H1 (cell line): ENCODE measurements around the gene KLHDC7B. TPM values are rescaled to one million over a fixed set of nuclear protein-coding genes. Genes with fewer than 3 reads are reported as not detected.

Source experiments
- CTCF ChIA-PET: fragments of 300-600 bp; sonication (Branson Sonifier 250); formaldehyde crosslinking; loops from one replicate; lab custom pipeline; 2021; ENCODE audit not compliant: partially characterized antibody; lab: Charles Lee
- POLR2A ChIA-PET: fragments of 300-600 bp; sonication (Branson Sonifier 250); formaldehyde crosslinking; loops from one replicate; lab custom pipeline; 2021; ENCODE audit warnings: inconsistent platforms; ENCODE audit not compliant: partially characterized antibody; lab: Charles Lee
- DNase-seq, 2 experiments: peaks; one replicate each; pipeline versions ENCODE4 v3.0.0 to v3.0.0-alpha.2; 2010 to 2022; ENCODE audit warnings: low spot score in 2 of 2, low read depth in 1 of 2, mixed read lengths in 1 of 2
- FAIRE-seq: peaks from 2 replicates; lab custom pipeline; 2011; peaks lifted over from hg19 to GRCh38; lab: Jason Lieb, UNC
- H2AFZ ChIP-seq: 2 replicates; pipeline ENCODE4 v1.8.1; 2012; ENCODE audit warnings: low read length, inconsistent platforms
- H2AK5ac ChIP-seq: 2 replicates; pipeline ENCODE4 v1.6.1; 2013; ENCODE audit warnings: low read depth, low read length
- H2BK120ac ChIP-seq: replicated peaks from 2 replicates; pipeline ENCODE3; 2013; ENCODE audit warnings: low read depth, low read length, inconsistent platforms
- H2BK12ac ChIP-seq: 2 replicates; pipeline ENCODE4 v1.6.1; 2013; ENCODE audit warnings: low read depth, low read length
- H2BK15ac ChIP-seq: 2 replicates; pipeline ENCODE4 v1.6.1; 2013; ENCODE audit warnings: low read length
- H2BK20ac ChIP-seq: 2 replicates; pipeline ENCODE4 v1.6.1; 2013; ENCODE audit warnings: low read length
- H2BK5ac ChIP-seq: 2 replicates; pipeline ENCODE4 v1.6.1; 2013; ENCODE audit warnings: low read depth, low read length
- H3K14ac ChIP-seq: 2 replicates; pipeline ENCODE4 v1.6.1; 2013; ENCODE audit warnings: inconsistent platforms; ENCODE audit not compliant: insufficient read length
- H3K18ac ChIP-seq: 2 replicates; pipeline ENCODE4 v1.6.1; 2013; ENCODE audit warnings: low read length; ENCODE audit errors: extremely low read depth
- H3K23ac ChIP-seq: 2 replicates; pipeline ENCODE4 v1.6.1; 2013; ENCODE audit warnings: inconsistent platforms; ENCODE audit not compliant: insufficient read length
- H3K23me2 ChIP-seq: 2 replicates; pipeline ENCODE4 v1.6.1; 2013; ENCODE audit warnings: low read depth, low read length
- H3K27ac ChIP-seq: 2 replicates; pipeline ENCODE4 v1.6.1; 2011; ENCODE audit warnings: low read depth, low read length, inconsistent platforms
- H3K27me3 ChIP-seq, 4 experiments: replicated peaks in 1 of 4; 1 replicate in 1 of 4; 2 replicates in 3 of 4; pipeline versions ENCODE4 v1.6.1 to v1.8.1; 2011 to 2013; ENCODE audit warnings: low read length in 3 of 4, mild to moderate bottlenecking in 3 of 4, inconsistent platforms in 2 of 4, mixed read lengths in 2 of 4, moderate library complexity in 1 of 4; ENCODE audit not compliant: control insufficient read depth in 3 of 4, insufficient read depth in 3 of 4; ENCODE audit errors: extremely low read depth in 1 of 4
- H3K36me3 ChIP-seq, 4 experiments: 2 replicates each; pipeline versions ENCODE4 v1.6.1 to v1.8.1; 2011 to 2013; ENCODE audit warnings: mild to moderate bottlenecking in 4 of 4, low read length in 3 of 4, moderate library complexity in 2 of 4, control low read depth in 1 of 4, inconsistent platforms in 1 of 4; ENCODE audit not compliant: insufficient read depth in 4 of 4, control insufficient read depth in 2 of 4
- H3K4ac ChIP-seq: replicated peaks from 2 replicates; pipeline ENCODE3; 2013; ENCODE audit warnings: low read length, low read depth, mixed read lengths, inconsistent platforms; ENCODE audit not compliant: insufficient read length
- H3K4me1 ChIP-seq, 4 experiments: replicated peaks in 1 of 4; 1 replicate in 1 of 4; 2 replicates in 3 of 4; pipeline versions ENCODE4 v1.6.1 to v1.8.1; 2011 to 2013; ENCODE audit warnings: low read length in 3 of 4, inconsistent platforms in 2 of 4, mixed read lengths in 1 of 4; ENCODE audit not compliant: insufficient read depth in 4 of 4, control insufficient read depth in 3 of 4
- H3K4me2 ChIP-seq, 2 experiments: 2 replicates each; pipeline versions ENCODE4 v1.6.1 to v1.8.1; 2011 to 2013; ENCODE audit warnings: low read depth in 2 of 2, low read length in 2 of 2, control low read depth in 1 of 2, inconsistent platforms in 1 of 2, mild to moderate bottlenecking in 1 of 2; ENCODE audit not compliant: insufficient read depth in 1 of 2
- H3K4me3 ChIP-seq, 4 experiments: fragments of 200-600, 300-600 bp in 1 of 4; sonication (generic), shearing (Covaris generic), sonication (Bioruptor Twin) in 1 of 4; 2 replicates each; pipeline versions ENCODE4 v1.5.1 to v1.8.1; 2011 to 2016; ENCODE audit warnings: low read length in 4 of 4, low read depth in 3 of 4, control low read depth in 2 of 4, inconsistent platforms in 2 of 4, mild to moderate bottlenecking in 2 of 4, mixed read lengths in 1 of 4, moderate library complexity in 1 of 4; ENCODE audit not compliant: insufficient read depth in 2 of 4; ENCODE audit errors: extremely low read depth in 1 of 4
- H3K56ac ChIP-seq: replicated peaks from 2 replicates; pipeline ENCODE3; 2013; ENCODE audit warnings: low read depth, mild to moderate bottlenecking, mixed read lengths, low read length, inconsistent platforms; ENCODE audit not compliant: insufficient read length
- H3K79me1 ChIP-seq: 2 replicates; pipeline ENCODE4 v1.6.1; 2013; ENCODE audit warnings: low read depth, low read length, control low read depth
- H3K79me2 ChIP-seq, 2 experiments: 2 replicates each; pipeline versions ENCODE4 v1.6.1 to v1.8.1; 2012 to 2013; ENCODE audit warnings: low read length in 2 of 2, mild to moderate bottlenecking in 2 of 2, inconsistent platforms in 1 of 2; ENCODE audit not compliant: insufficient read depth in 2 of 2, control insufficient read depth in 1 of 2
- H3K9ac ChIP-seq, 4 experiments: replicated peaks in 1 of 4; 1 replicate in 1 of 4; 2 replicates in 3 of 4; pipeline versions ENCODE4 v1.6.1 to v1.8.1; 2011 to 2013; ENCODE audit warnings: low read depth in 3 of 4, low read length in 3 of 4, control low read depth in 2 of 4, mild to moderate bottlenecking in 2 of 4, moderate library complexity in 2 of 4, inconsistent platforms in 1 of 4; ENCODE audit errors: extremely low read depth in 1 of 4
- H3K9me3 ChIP-seq, 2 experiments: 2 replicates each; pipeline versions ENCODE4 v1.6.1 to v1.8.1; 2012 to 2013; ENCODE audit warnings: mild to moderate bottlenecking in 2 of 2, moderate library complexity in 2 of 2, control low read depth in 1 of 2, inconsistent platforms in 1 of 2, low read depth in 1 of 2, low read length in 1 of 2, mixed read lengths in 1 of 2; ENCODE audit not compliant: insufficient read depth in 2 of 2
- H4K20me1 ChIP-seq, 2 experiments: replicated peaks in 1 of 2; 2 replicates each; pipeline versions ENCODE3 to v1.8.1; 2011 to 2013; ENCODE audit warnings: inconsistent platforms in 2 of 2, low read length in 2 of 2, mild to moderate bottlenecking in 1 of 2; ENCODE audit not compliant: insufficient read depth in 2 of 2, control insufficient read depth in 1 of 2
- H4K5ac ChIP-seq: 2 replicates; pipeline ENCODE4 v1.6.1; 2013; ENCODE audit warnings: low read length, low read depth, mixed read lengths, inconsistent platforms; ENCODE audit not compliant: insufficient read length
- H4K8ac ChIP-seq: 2 replicates; pipeline ENCODE4 v1.8.0; 2013; ENCODE audit warnings: mild to moderate bottlenecking, moderate library complexity, low read length, inconsistent platforms; ENCODE audit not compliant: insufficient read depth; ENCODE audit errors: extremely low read depth
- H4K91ac ChIP-seq: replicated peaks from 2 replicates; pipeline ENCODE3; 2013; ENCODE audit warnings: low read length, mixed read lengths, inconsistent platforms; ENCODE audit not compliant: insufficient read length
- ASH2L ChIP-seq: fragments of 200-600, 300-600 bp; sonication (generic); IDR thresholded peaks from one replicate; pipeline ENCODE4 v1.7.1; 2017; ENCODE audit warnings: low read length
- ATF2 ChIP-seq: IDR thresholded peaks from 2 replicates; pipeline ENCODE4 v1.6.1; 2012; ENCODE audit warnings: low read length, inconsistent platforms
- BCL11A ChIP-seq, 2 experiments: IDR thresholded peaks; one replicate each; pipeline ENCODE4 v1.6.1; 2011; ENCODE audit warnings: low read depth in 2 of 2, low read length in 2 of 2, mild to moderate bottlenecking in 2 of 2
- CHD1 ChIP-seq: IDR thresholded peaks from 2 replicates; pipeline ENCODE4 v1.6.1; 2012; ENCODE audit warnings: low read depth, low read length, improper control_type of control experiment
- GABPA ChIP-seq: IDR thresholded peaks from 2 replicates; pipeline ENCODE4 v1.6.1; 2011; ENCODE audit warnings: mild to moderate bottlenecking, low read length, moderate library complexity, borderline replicate concordance; ENCODE audit not compliant: insufficient read depth
- JUND ChIP-seq: IDR thresholded peaks from 2 replicates; pipeline ENCODE4 v1.6.1; 2011; ENCODE audit warnings: mild to moderate bottlenecking, improper control_type of control experiment, low read length
- RXRA ChIP-seq: IDR thresholded peaks from 2 replicates; pipeline ENCODE4 v1.6.1; 2011; ENCODE audit warnings: low read depth, mild to moderate bottlenecking, low read length, moderate library complexity; ENCODE audit not compliant: insufficient read depth
- SIN3A ChIP-seq, 2 experiments: IDR thresholded peaks in 1 of 2; conservative IDR thresholded peaks in 1 of 2; 2 replicates each; pipeline ENCODE4 v1.6.1; 2011 to 2012; ENCODE audit warnings: low read length in 2 of 2, improper control_type of control experiment in 1 of 2, low read depth in 1 of 2, mild to moderate bottlenecking in 1 of 2
- WGBS, 2 experiments: shearing (Covaris generic) in 1 of 2; methylation state at CpG; one replicate each; pipeline versions ENCODE4 v1.1.6 to v1.1.7; 2013 to 2015; ENCODE audit warnings: low lambda C conversion rate in 2 of 2, mixed read lengths in 2 of 2, inconsistent platforms in 1 of 2, low coverage in 1 of 2, missing lambda C conversion rate in 1 of 2; ENCODE audit not compliant: insufficient replicate concordance in 2 of 2, insufficient coverage in 1 of 2, insufficient read length in 1 of 2; ENCODE audit errors: extremely low coverage in 1 of 2, missing lambda C conversion rate in 1 of 2; 5-methylcytosine and 5-hydroxymethylcytosine counted together
- polyA plus RNA-seq, 7 experiments: library from polyadenylated mRNA; depleted of rRNA in 3 of 7; stranded (reverse) in 5 of 7; unstranded in 2 of 7; fragments of >200 nt in 5 of 7; fragments of 200-250 nt in 2 of 7; gene quantifications; 1 replicate in 5 of 7; 2 replicates in 1 of 7; 4 replicates in 1 of 7; pipeline versions ENCODE4 v1.2.1 to v1.2.3, GENCODE V29; 2011 to 2013; ENCODE audit warnings: missing spikeins in 2 of 7, mixed read lengths in 2 of 7
- total RNA-seq: library from RNA; stranded (reverse); fragmentation: NEBNext Ultra II Directional; extraction: Animal tissue kit (Norgen Biotek cat#: 25700); gene quantifications from 2 replicates; pipeline ENCODE4 v1.2.1, GENCODE V29; 2021

KLHDC7B gene
- total and polyA plus RNA-seq, 2 of the 8 experiments (the other 6 are each of a cell fraction or from before 2014, with no cell fraction given), result not detected

DNA sequence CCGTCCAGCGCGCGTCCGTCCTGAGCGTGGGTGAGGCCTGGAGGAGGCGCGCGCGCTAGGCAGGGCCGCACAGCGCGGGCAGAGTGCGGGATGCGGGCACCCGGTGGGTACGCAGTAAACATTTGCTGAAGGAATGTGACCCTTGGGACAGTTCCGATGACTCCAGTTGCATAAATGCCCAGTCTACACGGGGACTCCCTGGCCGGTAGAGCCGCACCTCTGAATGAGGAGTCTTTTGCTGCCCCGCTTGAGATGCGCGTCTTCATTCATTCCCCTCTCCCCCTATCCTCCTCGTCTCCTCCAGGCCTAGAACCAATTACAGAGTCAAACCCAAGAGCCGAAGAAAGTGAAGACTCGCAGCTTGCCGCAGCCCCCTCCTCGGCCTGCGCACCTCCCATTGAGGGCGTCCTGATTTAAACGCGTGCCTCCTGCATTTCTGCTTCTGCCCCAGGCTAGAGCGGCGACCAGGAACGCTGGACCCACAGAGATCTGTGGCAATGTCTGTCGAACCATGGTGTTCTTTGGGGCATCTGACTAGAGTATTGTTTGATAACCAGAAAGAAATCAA lies 37.7 kb downstream of the KLHDC7B start:
- no peak overlapping the region for H3K4ac ChIP-seq
- no peak overlapping the region for H2BK15ac ChIP-seq
- H3K14ac ChIP-seq, result no peak overlapping the region
- peak overlapping the region; percentile 62 to 78 (median 64) for H3K9ac ChIP-seq
- FAIRE-seq (no peak), DNase-seq (no peak)
- no peak overlapping the region for H4K8ac ChIP-seq
- no peak overlapping the region for H2AFZ ChIP-seq
- H2AK5ac ChIP-seq, result no peak overlapping the region
- no peak overlapping the region for H2BK20ac ChIP-seq
- H3K79me1 ChIP-seq, result peaks cover 7% of the 10 kb centered on the region; the same call in 1 of the 2 replicates
- no peak overlapping the region for H3K56ac ChIP-seq
- peak overlapping the region; percentile 95 to 96 for H3K4me2 ChIP-seq
- peaks cover 10% of the 10 kb centered on the region; the same call in 1 of the 2 replicates for H3K23me2 ChIP-seq
- H3K23ac ChIP-seq, result no peak overlapping the region
- no peak overlapping the region for H4K91ac ChIP-seq
- no peak overlapping the region for H4K5ac ChIP-seq
- peak overlapping the region; percentile 72 to 91 (median 80) for H3K4me3 ChIP-seq
- H3K4me1 ChIP-seq, result peaks cover 4 to 15% (median 7%) of the 10 kb centered on the region in 4 experiments
- no peak overlapping the region for H2BK120ac ChIP-seq
- peaks cover 0 to 3% of the 10 kb centered on the region in 2 experiments for H4K20me1 ChIP-seq
- peaks cover 0 to 9% (median 4%) of the 10 kb centered on the region in 4 experiments; a peak in 5 of 8 replicates for H3K36me3 ChIP-seq
- no peak overlapping the region for H2BK12ac ChIP-seq
- WGBS, 2 experiments, result 13% methylated on average over 30 of the region's 37 CpGs; no CpG with 5 or more reads in 1 of the 2 experiments
- H2BK5ac ChIP-seq, result peak overlapping the region; percentile 44; the same call in 1 of the 2 replicates
- H3K9me3 ChIP-seq, result no peaks in the 10 kb centered on the region
- no peaks in the 10 kb centered on the region for H3K27me3 ChIP-seq
- H3K79me2 ChIP-seq, result peaks cover 0 to 7% of the 10 kb centered on the region in 2 experiments; a peak in 1 of 4 replicates
- POLR2A ChIA-PET, result interaction anchor here (0.9 to 2.6 kb wide), 2 partner anchors 18 to 20 kb away, joined by 3 to 15 read pairs; partner anchors contain the start of gene SYCE3
- CTCF ChIA-PET, result interaction anchor here (1.6 kb wide), 1 partner anchor 44 kb away, joined by 5 read pairs; no protein-coding TSS in a partner anchor
- no peak overlapping the region; the same call in 1 of the 2 replicates for H3K27ac ChIP-seq
- H3K18ac ChIP-seq, result peak overlapping the region; percentile 71
- TF ChIP-seq BCL11A (IDR thresholded peaks at IDR 0.05; ENCODE audit: low read depth in 2 of 2, low read length in 2 of 2) (no peak), JUND (no peak), ASH2L (no peak), CHD1 (no peak), GABPA (0 out of 2 replicates have a peak, but pooled peaks have one; percentile 57), ATF2 (no peak), SIN3A (conservative IDR thresholded peaks at IDR 0.05 in 1 of 2, IDR thresholded peaks at IDR 0.05 in 1 of 2; ENCODE audit: low read depth in 1 of 2, low read length in 2 of 2) (peak in 1 of 2 experiments; percentile 44; a peak in 1 of 4 replicates), RXRA (no peak)
